NCI-H460 (cell line): ENCODE data around the gene ADGRG7. TPM values are rescaled to one million over a fixed set of nuclear protein-coding genes. Genes with fewer than 3 reads are reported as not detected.

ENCODE experiments used
- DNase-seq: peaks from one replicate; pipeline ENCODE4 v3.0.0-alpha.2; 2016; ENCODE audit warnings: low read depth; ENCODE audit errors: extremely low read depth
- total RNA-seq: library from RNA; depleted of rRNA; stranded (reverse); fragments of >200 nt; shearing (Covaris generic); gene quantifications from 2 replicates; pipeline ENCODE4 v1.2.3, GENCODE V29; 2014

The ADGRG7 gene
- total RNA-seq, 1 experiment from 2014 or later = not detected

DNA sequence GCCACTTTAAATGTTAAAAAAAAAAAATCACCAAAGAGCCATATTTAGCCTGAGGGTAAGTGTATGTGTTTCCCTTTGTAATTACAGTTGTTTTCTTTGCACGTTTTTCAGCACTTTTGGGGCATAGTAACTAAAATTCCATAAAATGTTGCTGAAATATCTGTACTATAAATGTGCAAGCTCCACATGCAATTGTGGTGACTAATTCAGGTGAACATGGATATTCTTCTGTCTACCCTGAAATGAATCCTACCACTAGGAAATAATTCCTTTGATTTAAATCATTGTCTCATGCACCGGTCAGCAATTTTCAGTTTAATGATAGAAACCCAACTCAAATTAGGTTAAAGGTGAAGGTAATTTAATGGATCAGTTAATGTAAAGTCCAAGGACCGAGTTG lies 86.8 kb downstream of the ADGRG7 start:
- no peak for DNase-seq

DNA sequence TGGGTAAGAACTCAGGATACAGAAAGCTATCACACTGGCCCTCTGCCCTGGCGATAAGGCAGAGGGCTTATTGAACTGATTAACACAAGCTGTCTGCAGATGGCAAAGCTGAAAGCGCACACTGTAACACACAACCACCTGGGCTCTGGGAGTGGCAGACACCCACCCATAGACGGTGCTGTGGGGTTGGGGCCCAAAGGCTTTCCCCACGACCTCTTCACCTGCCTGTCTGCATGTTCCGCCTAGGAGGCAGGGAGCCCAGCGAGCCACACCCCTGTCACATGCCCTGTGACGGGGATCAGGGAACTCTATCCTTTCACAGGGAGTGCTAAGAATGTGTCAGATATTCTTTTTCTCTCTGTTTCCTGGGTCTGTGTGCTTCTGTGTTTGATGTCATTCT lies 87.8 kb downstream of the ADGRG7 start:
- no peak for DNase-seq

DNA sequence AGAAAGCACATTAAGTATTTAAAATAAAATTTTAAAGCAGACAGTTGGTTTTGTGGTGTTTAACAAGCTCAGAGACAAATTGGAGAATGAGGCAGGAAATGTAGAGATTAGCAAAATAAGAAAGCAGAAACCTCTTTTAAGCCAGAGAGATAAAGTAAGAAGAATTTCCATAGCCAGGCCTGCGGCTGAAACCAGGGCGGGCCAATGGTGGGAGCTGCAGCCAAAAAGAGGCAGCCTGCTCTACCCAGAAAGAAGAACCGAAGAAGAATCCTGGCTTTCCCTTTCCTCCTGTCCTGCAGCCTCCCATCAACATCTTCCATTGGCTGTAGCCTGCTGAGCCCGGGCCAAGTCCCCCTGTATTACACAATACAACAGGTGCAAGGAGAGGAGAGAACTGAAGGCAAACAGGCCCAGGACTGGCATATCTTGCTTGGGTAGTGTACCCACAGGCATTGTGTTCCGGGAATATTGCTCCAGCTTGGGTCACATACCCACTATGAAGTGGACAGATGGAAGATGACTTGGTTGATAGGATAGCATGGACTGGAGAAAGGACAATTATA lies 88.4 kb downstream of the ADGRG7 start:
- DNase-seq = no peak

DNA sequence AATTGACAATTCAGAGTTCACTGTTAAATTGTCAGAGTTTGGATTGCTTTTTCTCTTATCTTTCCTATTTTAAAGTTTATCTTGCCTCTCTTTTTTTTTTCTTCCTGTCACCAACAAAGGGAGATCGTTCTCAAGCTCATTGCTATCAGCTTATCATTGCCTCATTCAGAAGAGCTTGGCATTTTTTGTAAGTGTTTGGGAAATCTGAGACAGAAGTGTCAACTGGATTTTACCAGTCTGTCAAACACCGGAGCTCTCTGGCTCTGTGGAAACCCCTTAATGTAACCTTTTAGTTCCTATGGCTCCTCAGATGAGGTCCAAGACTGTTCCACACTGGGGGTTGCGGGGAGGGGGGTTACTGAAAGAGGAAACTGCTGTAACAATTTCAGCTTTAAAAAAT lies 89.3 kb downstream of the ADGRG7 start:
- peak; percentile 14 for DNase-seq

DNA sequence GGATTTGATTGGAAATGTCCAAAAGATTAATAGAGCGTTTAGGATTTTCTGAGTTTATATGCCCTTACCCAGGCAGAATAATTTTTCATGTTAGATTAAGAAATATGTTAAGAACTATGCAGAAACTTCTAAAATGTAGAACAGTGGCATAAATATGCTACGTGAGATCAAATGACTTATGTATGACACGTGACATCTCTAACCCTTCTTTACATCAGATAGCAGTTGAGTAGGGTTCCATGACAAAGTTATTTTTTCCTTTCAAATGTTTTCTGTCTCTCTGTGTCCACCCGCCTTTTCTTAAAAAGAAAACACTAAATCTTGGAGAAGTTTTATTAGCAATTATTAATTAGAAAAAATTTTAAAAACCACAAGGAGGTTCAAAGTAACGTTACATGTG lies 91.3 kb downstream of the ADGRG7 start:
- no peak for DNase-seq

DNA sequence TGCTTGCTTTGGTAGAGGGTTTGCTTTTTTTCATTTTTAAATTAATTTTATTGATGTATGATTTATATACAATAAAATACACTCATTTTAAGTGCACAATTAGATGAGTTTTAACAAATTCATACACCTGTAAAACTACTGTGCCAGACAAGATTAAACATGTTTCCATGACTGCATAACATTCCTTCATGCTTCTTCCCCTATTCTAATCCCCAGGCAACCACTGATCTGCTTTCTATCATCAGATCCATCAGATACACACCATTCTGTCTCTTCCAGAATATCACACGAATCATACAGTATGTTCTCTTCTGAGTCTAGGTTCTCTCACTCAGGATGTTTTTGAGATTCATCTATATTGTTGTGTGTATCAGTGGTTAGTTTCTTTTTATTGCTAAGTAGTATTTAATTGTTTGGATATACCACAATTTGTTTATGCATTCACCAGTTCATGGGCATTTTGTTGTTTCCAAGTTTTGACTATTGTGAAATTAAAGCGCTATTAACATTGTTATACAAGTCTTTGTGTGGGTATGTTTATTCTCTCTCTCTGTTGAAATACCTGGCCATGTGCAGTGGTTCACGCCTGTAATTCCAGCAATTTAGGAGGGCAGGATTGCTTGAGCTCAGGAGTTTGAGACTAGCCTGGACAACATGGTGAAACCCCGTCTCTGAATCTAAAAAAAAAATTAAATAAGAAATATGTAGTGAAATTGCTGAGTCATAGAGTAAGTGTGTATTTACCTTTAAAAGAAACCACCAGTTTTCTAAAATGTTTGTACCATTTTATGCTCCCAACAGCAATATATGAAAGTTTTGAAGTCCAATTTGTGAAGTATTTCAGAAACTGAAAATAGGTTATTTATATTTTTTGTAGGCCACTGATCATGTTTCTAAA lies 92.9 kb downstream of the ADGRG7 start:
- no peak for DNase-seq

DNA sequence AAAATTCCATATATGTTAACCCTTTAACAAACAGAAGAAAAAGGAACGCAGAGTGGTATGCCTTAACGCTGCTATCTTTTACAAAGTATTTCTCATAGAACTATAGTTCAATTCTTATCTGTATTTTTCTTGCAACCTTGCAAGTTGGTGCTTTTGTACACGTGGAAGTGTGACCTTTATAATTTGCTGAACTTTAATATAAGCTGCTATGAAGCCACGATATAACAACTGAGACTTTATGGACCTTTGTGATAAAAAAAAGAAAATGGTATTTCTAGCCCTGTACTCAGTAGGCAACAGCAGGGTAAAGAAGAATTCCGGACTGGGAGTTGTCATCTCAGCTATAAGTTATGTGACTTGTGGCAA lies 93.6 kb downstream of the ADGRG7 start:
- no peak for DNase-seq

DNA sequence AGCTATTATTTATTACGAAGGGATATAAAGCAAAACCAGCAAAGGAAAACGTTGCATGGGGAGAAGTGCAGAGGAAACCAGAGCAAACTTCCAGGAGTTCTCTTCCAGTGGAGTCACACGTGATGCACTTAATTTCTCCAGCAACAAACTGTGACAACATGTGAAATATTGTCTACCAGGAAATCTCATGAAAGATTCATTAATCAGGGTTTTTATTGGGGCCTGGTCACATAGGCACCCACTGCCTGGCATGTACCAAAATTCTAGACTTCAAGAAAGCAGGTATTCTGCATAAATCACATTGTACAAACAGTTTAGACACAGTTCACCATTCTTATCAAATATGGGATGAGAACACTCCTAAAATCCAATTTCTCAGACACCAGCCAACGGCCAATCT lies 94.5 kb downstream of the ADGRG7 start:
- no peak for DNase-seq

DNA sequence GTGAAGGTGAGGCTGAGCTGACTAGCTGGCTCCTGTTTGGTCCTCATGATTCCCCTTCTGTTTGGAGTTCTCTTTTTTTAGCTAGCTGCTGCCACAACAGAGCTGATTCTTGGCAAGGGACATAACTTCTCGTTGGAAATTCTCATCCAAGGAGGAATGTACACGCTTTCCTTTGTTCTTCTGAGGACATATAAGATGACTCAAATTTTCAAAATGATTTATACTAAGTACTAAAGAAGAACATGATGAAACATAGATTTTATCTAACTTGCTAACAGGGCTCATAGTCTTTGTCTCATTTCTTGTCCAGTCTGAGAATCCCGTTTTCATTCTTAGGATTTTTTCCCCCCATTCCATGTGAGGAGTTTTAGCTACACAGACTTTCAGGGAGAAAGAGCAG lies 97.0 kb downstream of the ADGRG7 start:
- no peak for DNase-seq

DNA sequence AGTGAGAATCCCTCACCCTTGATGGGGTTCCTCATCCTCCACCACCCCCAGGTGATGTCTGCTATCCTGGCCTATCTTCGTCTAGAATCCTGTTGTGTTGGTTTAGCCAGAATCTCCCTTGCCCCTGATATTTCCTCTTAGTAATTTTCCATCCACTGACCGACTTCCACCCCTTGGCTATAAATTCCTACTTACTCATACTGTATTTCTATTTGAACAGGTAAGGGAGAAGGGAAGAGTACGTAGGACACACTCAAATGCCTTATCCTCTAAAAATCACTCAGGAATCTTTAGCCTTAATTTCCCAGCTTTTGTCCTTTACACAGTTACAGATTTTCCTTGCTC lies 99.2 kb downstream of the ADGRG7 start:
- no peak for DNase-seq

DNA sequence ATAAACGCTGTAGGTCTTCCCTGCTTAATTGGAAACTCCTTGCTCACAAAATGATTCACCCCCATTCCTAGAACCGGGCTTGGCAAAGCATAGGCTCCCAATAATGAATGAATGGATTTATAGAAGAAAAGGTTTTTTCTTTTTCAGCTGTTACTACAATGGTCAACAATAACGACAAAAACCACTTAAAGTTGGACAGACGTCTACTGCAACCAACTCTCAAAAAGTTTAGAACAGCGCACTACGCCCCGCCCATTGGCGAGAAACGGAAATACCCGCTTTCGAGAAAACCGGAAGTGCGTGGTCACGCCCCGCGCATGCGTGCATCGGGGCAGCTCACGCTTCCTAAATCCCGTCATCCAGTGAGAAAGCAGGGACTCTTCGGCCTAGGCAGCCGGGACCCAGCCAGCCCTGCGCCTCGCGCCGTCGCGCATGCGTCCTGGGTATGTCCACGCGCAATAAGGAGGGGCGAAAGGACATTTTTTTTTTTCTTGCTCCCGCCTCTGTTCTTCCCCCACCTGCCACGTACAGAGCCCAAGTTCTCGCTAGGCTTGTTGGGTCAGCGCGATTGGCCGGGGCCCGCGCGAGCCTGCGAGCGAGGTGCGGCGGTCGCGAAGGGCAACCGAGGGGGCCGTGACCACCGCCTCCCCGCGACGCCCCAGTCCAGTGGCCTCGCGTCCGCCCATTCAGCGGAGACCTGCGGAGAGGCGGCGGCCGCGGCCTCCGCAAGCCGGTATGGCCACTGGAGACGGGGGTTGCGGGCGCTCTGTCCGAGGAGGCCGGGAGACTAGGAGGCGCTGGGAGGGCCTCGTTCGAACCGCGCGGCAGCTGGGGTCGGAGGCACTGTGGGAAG lies 99.8 kb downstream of the ADGRG7 start, which contains the start of gene TFG:
TSS of gene TFG (plus strand) at position 506 of the 853 bp plus-strand sequence. CDS start 4,192 bp downstream, outside the sequence.
- peak; percentile 96 for DNase-seq

DNA sequence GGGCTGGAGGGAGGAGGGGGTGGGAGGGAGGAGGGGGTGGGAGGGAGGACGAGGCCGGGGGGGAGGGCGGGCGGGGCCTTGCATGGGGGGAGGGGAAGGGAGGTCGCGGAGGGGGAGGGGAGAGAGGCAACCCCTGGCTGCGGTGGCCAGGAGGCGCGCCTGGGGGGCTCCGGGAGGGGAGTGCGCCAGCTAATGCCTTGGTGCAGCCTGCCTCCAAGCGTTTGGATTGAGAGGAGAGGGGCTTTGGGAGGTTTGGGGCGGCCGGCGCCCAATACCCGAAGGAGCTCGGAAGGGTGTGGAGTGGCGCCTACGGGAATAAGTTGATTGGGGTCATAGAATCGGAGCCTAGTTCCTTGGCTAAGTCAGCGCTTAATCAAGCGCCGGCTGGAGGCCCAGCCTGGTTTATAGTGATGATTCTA lies 100.5 kb downstream of the ADGRG7 start:
- no peak for DNase-seq

DNA sequence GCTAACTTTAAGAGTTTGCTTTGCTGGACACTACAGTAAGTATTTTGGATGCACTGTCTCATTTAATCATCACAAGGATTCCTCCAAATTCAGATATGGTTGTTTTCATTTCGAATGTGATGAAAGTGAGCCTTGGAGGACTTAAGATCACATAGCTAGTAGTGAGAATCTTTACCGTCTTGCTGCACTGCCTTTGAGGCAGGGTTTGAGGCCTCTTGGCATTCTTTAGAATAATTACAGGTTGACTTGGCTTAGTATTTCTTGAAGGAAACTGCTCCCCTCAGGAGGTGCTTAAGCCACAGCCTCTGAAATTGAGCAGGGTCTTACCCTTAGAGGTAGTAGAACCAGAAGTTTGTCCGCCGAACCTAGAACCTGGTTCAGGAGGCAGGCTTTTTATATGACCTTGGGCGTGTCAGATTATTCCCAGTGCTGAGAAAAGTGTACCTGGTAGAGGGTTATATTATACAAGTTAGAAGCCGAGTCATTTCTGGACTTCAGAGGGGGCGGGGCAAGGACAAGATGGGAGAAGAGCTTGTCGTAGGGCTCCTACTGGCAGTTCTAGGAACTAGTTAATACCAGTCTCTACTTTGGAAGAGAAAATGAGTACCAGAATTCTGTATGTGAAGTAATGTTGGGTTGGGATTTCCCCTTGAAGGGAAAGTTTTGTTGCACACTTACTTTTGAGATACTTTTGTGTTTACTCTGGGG lies 101.0 kb downstream of the ADGRG7 start:
- peak; percentile 44 for DNase-seq

DNA sequence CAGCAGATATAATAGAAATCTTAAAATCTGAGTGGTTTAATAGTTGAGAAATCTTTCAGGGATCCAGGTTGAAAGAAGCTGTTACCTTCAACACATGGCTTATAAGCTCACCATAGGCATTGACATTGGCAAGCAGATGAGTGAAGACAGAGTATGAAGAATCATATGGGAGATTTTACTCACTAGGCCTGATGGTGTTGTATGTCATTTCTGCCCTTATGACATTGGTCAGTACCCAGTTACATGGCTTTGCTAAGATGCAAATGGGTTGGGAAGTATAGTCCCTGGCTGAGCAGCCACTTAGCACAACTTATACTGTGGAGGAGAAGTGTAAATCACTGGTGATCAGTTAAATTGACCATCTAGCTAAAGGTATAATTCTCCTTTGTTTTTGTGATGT lies 105.8 kb downstream of the ADGRG7 start:
- no peak for DNase-seq

DNA sequence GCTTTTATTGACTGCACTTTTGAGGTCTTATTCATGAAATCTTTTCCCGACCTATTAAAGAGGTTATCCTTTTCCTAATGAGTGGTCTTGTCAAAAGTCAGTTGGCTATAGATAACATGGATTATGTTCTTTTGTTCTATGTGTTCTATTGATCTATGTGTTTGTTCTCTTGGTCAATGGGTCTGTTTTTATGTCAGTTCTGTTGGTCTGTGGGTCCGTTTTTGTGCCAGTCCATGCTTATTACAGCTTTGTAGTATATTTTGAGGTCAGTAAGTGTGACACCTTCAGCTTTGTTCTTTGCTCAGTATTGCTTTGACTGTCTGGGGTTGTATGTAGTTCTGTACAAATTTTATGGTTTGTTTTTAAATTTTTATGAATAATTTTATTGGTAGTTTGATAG lies 107.7 kb downstream of the ADGRG7 start:
- DNase-seq = no peak

DNA sequence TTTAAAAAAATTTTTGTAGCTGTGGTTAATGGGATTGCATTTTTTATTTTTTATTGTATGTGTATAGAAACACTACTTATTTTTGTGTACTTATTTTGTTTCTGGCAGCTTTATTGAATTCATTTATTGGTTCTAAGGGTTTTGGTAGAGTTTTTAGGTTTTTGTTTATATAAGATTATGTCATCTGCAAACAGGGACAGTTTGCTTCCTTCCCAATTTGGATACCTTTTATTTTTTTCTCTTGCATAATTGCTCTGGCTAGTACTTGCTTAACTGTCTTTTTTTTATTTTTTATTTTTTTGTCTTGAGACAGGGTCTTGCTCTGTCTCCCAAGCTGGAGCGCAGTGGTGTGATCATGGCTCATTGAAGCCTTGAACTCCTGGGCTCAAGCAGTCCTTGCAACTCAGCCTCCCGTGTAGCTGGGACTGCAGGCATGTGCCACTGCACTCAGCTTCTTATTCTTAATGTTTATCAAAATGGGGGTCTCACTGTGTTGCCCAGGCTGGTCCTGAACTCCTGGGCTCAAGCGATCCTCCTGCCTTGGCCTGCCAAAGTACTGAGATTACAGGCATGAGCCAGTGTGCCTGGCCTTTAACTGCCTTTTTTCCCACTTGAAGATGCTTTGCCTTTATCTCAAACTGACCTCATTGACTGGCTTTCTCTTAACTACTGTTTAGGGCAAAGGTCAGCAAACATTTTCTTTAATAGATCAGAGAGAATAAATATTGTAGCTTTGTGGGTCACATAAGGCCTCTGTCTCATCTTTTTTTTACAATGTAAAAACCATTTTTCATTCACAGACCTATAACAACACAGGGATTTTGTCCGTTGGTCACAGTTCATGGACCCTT lies 108.5 kb downstream of the ADGRG7 start:
- no peak for DNase-seq

DNA sequence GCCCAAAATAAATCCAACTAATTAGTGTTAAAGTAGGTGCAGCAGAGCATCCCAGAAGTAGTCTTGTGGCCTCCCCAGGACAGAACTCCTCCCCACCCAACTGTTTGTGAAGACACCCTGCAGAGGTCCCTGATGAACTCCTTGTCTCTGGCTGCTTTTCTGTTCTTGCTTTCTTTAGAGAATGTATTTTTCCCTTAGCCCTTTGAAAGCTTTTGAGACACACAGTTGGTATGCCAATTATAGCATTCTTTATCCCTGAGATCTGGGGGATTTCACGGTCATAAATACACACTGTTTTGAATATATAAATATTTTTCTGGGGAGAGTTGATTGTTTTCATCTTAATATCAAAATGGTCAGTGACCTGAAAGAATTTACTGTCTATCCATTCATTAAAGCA lies 109.7 kb downstream of the ADGRG7 start:
- no peak for DNase-seq

DNA sequence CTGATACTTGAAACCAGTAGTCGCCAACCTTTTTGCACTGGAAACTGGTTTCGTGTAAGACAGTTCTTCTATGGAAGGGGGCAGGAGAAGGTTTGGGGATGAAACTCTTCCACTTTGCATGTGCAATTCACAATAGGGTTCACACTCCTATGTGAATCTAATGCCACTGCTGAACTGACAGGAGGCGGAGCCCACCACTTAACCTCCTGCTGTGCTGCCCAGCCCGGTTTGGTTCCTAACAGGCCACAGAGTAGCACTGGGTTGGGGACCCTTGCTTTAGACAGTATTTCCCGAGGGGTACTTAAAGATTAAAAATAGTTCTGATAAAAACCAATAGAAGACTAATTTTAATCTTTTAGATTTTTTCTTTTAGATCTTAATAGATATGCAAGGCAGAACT lies 111.0 kb downstream of the ADGRG7 start:
- no peak for DNase-seq

DNA sequence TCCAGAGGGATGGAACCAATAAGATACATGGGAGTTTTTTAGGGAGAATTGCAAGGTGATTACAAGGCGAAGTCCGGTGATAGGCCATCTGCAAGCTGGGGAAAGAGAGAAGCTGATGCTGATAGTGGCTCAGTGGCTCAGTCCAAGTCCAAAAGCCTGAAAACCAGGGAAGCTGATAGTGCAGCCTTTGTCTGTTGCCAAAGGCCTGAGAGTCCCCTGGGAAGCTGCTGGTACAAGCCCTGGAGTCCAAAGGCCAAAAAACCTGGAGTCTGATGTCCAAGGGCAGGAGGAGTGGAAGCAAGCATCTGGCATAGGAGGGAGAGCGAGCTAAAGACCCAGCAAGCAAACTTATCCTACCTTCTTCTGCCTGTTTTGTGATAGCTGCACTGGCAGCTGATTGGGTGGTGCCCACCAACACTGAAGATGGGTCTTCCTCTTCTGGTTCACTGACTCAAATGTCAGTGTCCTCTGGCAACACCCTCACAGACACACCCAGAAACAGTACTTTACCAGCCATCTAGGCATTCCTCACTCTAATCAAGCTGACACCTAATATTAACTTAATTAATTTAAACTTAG lies 116.6 kb downstream of the ADGRG7 start:
- DNase-seq = no peak

DNA sequence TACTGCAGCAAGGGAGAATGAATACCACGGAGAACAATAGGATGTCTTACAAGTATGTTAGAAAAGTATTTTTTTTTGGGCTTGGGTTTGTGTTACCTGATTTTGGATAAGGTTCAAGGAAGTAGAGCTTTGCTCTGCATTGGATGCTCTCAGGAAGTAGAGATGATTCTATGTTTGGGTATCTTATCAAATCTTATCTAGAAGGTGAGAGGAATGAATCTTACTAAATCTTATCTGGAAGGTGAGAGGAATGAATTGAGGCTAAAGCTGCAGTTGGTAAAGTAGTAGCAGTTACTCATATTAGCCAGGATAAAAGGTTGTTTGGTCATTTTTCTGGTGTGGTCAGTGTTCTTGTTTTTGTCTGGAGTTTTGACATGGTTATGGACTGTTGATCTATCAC lies 117.3 kb downstream of the ADGRG7 start:
- DNase-seq = no peak
